ENCODE data around the gene CA12.
A peak's percentile ranks its signal among the peaks of the same experiment; 100 is the strongest.

The CA12 gene

GRCh38 chr15:63287109-63287508 is 94.5 kb downstream of the CA12 start:
- Histone ChIP-seq H3K9me3 (ENCODE audit: severe bottlenecking) (no peaks in the 10 kb centered on the region), H3K4me3 (ENCODE audit: severe bottlenecking) (no peak overlapping the region), H3K36me3 (ENCODE audit: low read depth) (no peaks in the 10 kb centered on the region; the same call in 1 of the 2 replicates), H3K27ac (ENCODE audit: poor library complexity, severe bottlenecking) (no peak overlapping the region), H3K4me1 (ENCODE audit: insufficient read depth, poor library complexity, severe bottlenecking) (peaks cover 8% of the 10 kb centered on the region), H3K27me3 (ENCODE audit: insufficient read depth, poor library complexity, severe bottlenecking) (no peaks in the 10 kb centered on the region)
- no peak for TF ChIP-seq CTCF (IDR thresholded peaks at IDR 0.05; ENCODE audit: poor library complexity, severe bottlenecking)
- ATAC-seq (ENCODE audit: low read depth) (no peak), DNase-seq (ENCODE audit: low spot score) (no peak)

- H3K36me3 ChIP-seq (ENCODE audit: low read depth): no peaks in the 10 kb centered on the region; the same call in 1 of the 2 replicates
- no peaks in the 10 kb centered on the region for H3K9me3 ChIP-seq (ENCODE audit: severe bottlenecking)
- DNase-seq (ENCODE audit: low spot score) (no peak), ATAC-seq (ENCODE audit: low read depth) (no peak)
- no peak for TF ChIP-seq CTCF (IDR thresholded peaks at IDR 0.05; ENCODE audit: poor library complexity, severe bottlenecking)
- H3K4me3 ChIP-seq (ENCODE audit: severe bottlenecking): no peak overlapping the region
- H3K27me3 ChIP-seq (ENCODE audit: insufficient read depth, poor library complexity, severe bottlenecking): no peaks in the 10 kb centered on the region
- H3K4me1 ChIP-seq (ENCODE audit: insufficient read depth, poor library complexity, severe bottlenecking): peaks cover 3% of the 10 kb centered on the region
- H3K27ac ChIP-seq (ENCODE audit: poor library complexity, severe bottlenecking): no peak overlapping the region
Observed at GRCh38 chr15:63284335-63284734, 97.3 kb downstream of the CA12 start.

GRCh38 chr15:63283126-63283525 is 98.5 kb downstream of the CA12 start:
- no peak for ATAC-seq (ENCODE audit: low read depth)
- Histone ChIP-seq H3K36me3 (ENCODE audit: low read depth) (no peaks in the 10 kb centered on the region; the same call in none of the 2 replicates), H3K4me1 (ENCODE audit: insufficient read depth, poor library complexity, severe bottlenecking) (no peaks in the 10 kb centered on the region), H3K4me3 (ENCODE audit: severe bottlenecking) (no peak overlapping the region), H3K27me3 (ENCODE audit: insufficient read depth, poor library complexity, severe bottlenecking) (no peaks in the 10 kb centered on the region), H3K9me3 (ENCODE audit: severe bottlenecking) (no peaks in the 10 kb centered on the region), H3K27ac (ENCODE audit: poor library complexity, severe bottlenecking) (no peak overlapping the region)
- no peak for DNase-seq (ENCODE audit: low spot score)
- no peak for TF ChIP-seq CTCF (IDR thresholded peaks at IDR 0.05; ENCODE audit: poor library complexity, severe bottlenecking)

GRCh38 chr15:63277893-63278456 is 103.7 kb downstream of the CA12 start:
- Histone ChIP-seq H3K27me3 (ENCODE audit: insufficient read depth, poor library complexity, severe bottlenecking) (no peaks in the 10 kb centered on the region), H3K36me3 (ENCODE audit: low read depth) (no peaks in the 10 kb centered on the region; the same call in 1 of the 2 replicates), H3K4me3 (ENCODE audit: severe bottlenecking) (peak overlapping the region; percentile 70), H3K4me1 (ENCODE audit: insufficient read depth, poor library complexity, severe bottlenecking) (peaks cover 10% of the 10 kb centered on the region), H3K27ac (ENCODE audit: poor library complexity, severe bottlenecking) (no peak overlapping the region), H3K9me3 (ENCODE audit: severe bottlenecking) (no peaks in the 10 kb centered on the region)
- peak; percentile 39; the same call in 1 of the 3 replicates for ATAC-seq (ENCODE audit: low read depth)
- DNase-seq (ENCODE audit: low spot score): no peak
- TF ChIP-seq CTCF (IDR thresholded peaks at IDR 0.05; ENCODE audit: poor library complexity, severe bottlenecking): peak; percentile 20
